Sigmoid colon (tissue), 4 donors: ENCODE results near the gene DSCAML1.

Experiments used
- EP300 ChIP-seq, 4 donors: sonication (generic); formaldehyde crosslinking; IDR thresholded peaks; one replicate each; pipeline ENCODE4 v1.6.1; 2017; ENCODE audit warnings: antibody characterized with exemption in 4 of 4
- POLR2A ChIP-seq, 2 donors: fragments of 450-650 bp; IDR thresholded peaks; one replicate each; pipeline ENCODE4 v1.6.1; 2016; ENCODE audit warnings: antibody characterized with exemption in 2 of 2, mild to moderate bottlenecking in 2 of 2, moderate library complexity in 2 of 2
- TF ChIP-seq, protein P1 (sequence below), 4 experiments: fragments of 450-650 bp in 3 of 4; fragments of 200-600 bp in 1 of 4; IDR thresholded peaks; one replicate each; pipeline ENCODE4 v1.5.1; 2016 to 2019; ENCODE audit warnings: antibody characterized with exemption in 4 of 4, mild to moderate bottlenecking in 3 of 4, moderate library complexity in 2 of 4

DNA sequence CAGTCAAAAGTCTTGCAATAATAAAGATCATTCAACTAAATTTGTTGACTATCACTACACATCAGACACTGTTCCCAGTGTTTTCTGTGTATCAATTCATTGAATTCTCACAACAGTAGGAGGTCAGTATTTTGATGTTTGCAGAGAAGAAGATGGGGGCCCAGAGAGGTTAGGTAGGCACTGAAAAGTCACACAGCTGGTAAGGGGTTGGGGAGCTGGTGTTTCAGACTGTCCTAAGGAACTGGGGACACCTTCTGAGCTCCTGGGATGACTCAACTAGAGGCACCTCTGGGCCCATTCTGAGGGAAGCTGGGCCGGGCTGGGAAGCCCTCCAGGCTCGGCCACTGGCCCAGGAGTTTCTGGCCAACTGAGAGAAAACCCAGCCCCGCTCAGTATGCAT is 180.0 kb downstream of the DSCAML1 start:
- TF ChIP-seq POLR2A (IDR thresholded peaks at IDR 0.05) (no peak), EP300 (IDR thresholded peaks at IDR 0.05) (no peak)
- TF ChIP-seq, protein P1, sequence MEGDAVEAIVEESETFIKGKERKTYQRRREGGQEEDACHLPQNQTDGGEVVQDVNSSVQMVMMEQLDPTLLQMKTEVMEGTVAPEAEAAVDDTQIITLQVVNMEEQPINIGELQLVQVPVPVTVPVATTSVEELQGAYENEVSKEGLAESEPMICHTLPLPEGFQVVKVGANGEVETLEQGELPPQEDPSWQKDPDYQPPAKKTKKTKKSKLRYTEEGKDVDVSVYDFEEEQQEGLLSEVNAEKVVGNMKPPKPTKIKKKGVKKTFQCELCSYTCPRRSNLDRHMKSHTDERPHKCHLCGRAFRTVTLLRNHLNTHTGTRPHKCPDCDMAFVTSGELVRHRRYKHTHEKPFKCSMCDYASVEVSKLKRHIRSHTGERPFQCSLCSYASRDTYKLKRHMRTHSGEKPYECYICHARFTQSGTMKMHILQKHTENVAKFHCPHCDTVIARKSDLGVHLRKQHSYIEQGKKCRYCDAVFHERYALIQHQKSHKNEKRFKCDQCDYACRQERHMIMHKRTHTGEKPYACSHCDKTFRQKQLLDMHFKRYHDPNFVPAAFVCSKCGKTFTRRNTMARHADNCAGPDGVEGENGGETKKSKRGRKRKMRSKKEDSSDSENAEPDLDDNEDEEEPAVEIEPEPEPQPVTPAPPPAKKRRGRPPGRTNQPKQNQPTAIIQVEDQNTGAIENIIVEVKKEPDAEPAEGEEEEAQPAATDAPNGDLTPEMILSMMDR (IDR thresholded peaks at IDR 0.05), result no peak
